Hepatocyte (in vitro differentiated cells): Measurements from ENCODE around the gene OSBPL2.

Source experiments
- CTCF ChIP-seq: fragments of 200-600 bp; sonication (generic); IDR thresholded peaks from 2 replicates; pipeline ENCODE4 v1.5.1; 2016; ENCODE audit warnings: antibody characterized with exemption, mild to moderate bottlenecking; ENCODE audit not compliant: poor library complexity
- EZH2 ChIP-seq: fragments of 200-600 bp; sonication (generic); IDR thresholded peaks from 2 replicates; pipeline ENCODE4 v1.6.1; 2016; ENCODE audit warnings: antibody characterized with exemption, mild to moderate bottlenecking, borderline replicate concordance
- EZH2phosphoT487 ChIP-seq: fragments of 200-600 bp; sonication (generic); IDR thresholded peaks from one replicate; pipeline ENCODE4 v1.6.1; 2018; ENCODE audit warnings: antibody characterized with exemption, mild to moderate bottlenecking, low read depth, moderate library complexity; ENCODE audit not compliant: unreplicated experiment, severe bottlenecking

- TF ChIP-seq CTCF (no peak), EZH2phosphoT487 (no peak), EZH2 (no peak)
Measured at GRCh38 chr20:62195075-62195405, 43.3 kb upstream of the OSBPL2 start.
